Esophagus muscularis mucosa (tissue), 3 donors: ENCODE results near the gene FGF22.

ENCODE experiments used
- EP300 ChIP-seq: sonication (generic); formaldehyde crosslinking; IDR thresholded peaks from one replicate; pipeline ENCODE4 v1.6.1; 2017; ENCODE audit warnings: antibody characterized with exemption
- TF ChIP-seq, protein P1 (sequence below), 3 experiments: fragments of 200-600 bp in 2 of 3; fragments of 450-650 bp in 1 of 3; sonication (generic) in 2 of 3; IDR thresholded peaks; one replicate each; pipeline ENCODE4 v1.5.1; 2017 to 2019; ENCODE audit warnings: antibody characterized with exemption in 3 of 3, mild to moderate bottlenecking in 2 of 3, moderate library complexity in 1 of 3

DNA sequence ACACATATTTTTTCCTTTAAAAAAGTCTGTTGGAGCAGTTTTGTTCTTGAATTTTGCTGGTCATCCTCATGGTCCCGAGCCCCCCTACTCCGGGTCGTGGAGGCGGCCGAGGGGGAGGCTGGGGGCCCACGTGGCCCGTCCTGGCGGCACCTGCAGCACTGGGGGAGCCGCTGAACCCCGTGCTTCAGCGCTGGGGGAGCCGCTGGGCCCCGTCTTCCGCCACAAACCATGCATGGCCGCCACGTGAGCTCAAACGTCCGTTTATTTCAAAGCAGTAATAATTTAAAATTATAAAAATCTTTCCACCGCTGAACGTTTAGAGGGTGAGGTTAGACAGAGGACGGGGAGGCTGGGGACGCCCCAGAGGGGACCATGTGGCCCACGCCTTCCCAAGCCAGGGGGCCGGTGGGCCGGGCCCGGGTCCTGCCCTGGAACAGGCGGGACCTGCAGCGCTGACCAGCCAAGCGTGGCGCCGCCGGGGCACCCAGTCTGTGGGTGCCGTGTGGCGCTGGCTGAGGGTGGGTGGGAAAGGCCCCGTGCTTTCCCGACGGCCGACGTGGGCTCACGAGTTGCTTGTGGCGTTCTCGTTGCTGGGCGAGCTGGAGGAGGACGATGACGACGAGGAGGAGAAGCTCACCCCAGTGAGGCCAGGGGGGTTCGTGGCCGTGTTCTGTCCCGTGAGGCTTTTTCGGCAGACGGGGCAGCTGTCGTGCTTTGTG is 8.0 kb downstream of the FGF22 start:
- TF ChIP-seq, protein P1, sequence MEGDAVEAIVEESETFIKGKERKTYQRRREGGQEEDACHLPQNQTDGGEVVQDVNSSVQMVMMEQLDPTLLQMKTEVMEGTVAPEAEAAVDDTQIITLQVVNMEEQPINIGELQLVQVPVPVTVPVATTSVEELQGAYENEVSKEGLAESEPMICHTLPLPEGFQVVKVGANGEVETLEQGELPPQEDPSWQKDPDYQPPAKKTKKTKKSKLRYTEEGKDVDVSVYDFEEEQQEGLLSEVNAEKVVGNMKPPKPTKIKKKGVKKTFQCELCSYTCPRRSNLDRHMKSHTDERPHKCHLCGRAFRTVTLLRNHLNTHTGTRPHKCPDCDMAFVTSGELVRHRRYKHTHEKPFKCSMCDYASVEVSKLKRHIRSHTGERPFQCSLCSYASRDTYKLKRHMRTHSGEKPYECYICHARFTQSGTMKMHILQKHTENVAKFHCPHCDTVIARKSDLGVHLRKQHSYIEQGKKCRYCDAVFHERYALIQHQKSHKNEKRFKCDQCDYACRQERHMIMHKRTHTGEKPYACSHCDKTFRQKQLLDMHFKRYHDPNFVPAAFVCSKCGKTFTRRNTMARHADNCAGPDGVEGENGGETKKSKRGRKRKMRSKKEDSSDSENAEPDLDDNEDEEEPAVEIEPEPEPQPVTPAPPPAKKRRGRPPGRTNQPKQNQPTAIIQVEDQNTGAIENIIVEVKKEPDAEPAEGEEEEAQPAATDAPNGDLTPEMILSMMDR (IDR thresholded peaks at IDR 0.05) = no peak
- no peak for TF ChIP-seq EP300
